Measurements from ENCODE around the gene SLC36A4.
A peak's percentile ranks its signal among the peaks of the same experiment; 100 is the strongest.

The SLC36A4 gene

DNA sequence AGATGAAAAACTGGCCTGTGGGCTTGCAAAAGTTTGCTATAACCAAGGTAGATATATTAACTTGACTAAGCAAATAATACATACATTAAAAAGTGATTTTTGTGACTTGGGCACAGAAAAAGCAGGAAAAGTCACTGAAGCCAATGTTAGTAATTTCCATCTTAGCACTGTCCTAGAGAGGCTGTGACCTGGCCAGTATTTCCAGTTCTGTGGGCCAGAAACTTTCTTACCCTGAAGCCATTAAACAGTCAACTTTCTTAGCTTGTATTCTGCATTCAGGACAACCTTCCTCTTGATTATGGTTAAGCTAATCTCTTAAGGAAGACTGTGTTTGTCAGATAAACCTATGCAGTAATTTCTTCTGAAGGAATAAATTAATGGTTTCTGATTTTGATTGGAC lies 22.3 kb upstream of the SLC36A4 start:
- no peaks in the 10 kb centered on the region for H3K36me3 ChIP-seq (ENCODE audit: control insufficient read depth, insufficient read depth, low read length)

DNA sequence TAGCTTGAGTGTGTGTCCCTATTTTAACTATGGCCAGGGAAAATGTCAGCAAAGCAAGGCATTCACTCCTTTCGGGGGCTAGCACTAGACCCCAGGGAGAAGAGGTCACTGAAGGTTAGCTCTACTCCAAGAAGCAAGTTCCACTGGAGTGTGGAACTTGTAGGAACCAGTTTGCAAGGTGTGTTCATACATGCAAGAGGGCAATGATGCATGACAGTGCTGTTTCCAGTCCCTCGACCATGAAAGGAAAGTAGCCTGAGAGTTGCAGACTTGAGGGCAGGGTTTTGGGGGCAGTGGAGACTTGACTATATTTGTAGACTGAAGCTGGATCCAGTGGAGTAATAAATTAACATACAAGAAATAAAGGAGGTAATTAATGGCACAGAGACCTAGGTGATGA lies 21.6 kb upstream of the SLC36A4 start:
- H3K9ac ChIP-seq (ENCODE audit: low read length): no peak overlapping the region
- no peak overlapping the region for H3K4me3 ChIP-seq (ENCODE audit: low read depth, low read length)
- H3K36me3 ChIP-seq (ENCODE audit: control insufficient read depth, insufficient read depth, low read length): no peaks in the 10 kb centered on the region
- H3K9me3 ChIP-seq (ENCODE audit: control insufficient read depth, insufficient read depth, low read depth, low read length): no peaks in the 10 kb centered on the region
- no peak overlapping the region for H3K27ac ChIP-seq (ENCODE audit: low read depth, low read length)
- H3K4me1 ChIP-seq (ENCODE audit: control insufficient read depth, insufficient read depth, low read length): no peaks in the 10 kb centered on the region
- H3K27me3 ChIP-seq (ENCODE audit: control insufficient read depth, insufficient read depth, low read length): no peaks in the 10 kb centered on the region

More for the DNA sequence above, 22.3 kb upstream of the SLC36A4 start:
- Histone ChIP-seq H3K4me1 (ENCODE audit: control insufficient read depth, insufficient read depth, low read length) (no peaks in the 10 kb centered on the region), H3K9me3 (ENCODE audit: control insufficient read depth, insufficient read depth, low read depth, low read length) (no peaks in the 10 kb centered on the region), H3K9ac (ENCODE audit: low read length) (no peak overlapping the region), H3K27ac (ENCODE audit: low read depth, low read length) (no peak overlapping the region), H3K27me3 (ENCODE audit: control insufficient read depth, insufficient read depth, low read length) (no peaks in the 10 kb centered on the region), H3K4me3 (ENCODE audit: low read depth, low read length) (no peak overlapping the region)

DNA sequence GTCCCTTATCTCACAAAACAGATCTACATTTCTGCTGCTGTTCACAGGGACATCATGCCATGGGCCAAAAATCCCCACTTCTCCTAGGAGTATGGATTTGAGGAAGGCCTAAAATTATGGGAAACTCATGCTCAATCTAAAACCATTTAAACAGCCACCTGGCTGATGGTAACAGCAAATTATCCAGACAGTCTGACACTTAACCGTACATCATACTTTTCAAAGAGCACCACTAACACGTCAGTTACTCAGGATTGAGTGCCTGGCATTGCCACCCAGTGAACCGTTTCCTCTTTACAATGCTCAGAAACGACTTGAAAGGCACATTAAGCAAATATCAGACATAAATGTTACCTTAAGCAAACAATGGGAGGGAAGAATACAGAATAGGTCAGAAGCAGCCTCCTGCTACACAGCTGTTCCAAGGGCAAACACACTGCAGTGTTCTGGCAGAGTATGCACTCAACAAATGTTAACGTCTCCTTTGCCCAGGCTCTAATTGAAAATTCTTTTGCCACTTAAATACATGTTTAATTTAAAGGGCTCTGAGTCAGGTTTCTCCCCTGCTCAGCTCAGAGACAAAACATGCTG lies 18.8 kb upstream of the SLC36A4 start:
- Histone ChIP-seq H3K9me3 (ENCODE audit: control insufficient read depth, insufficient read depth, low read depth, low read length) (no peaks in the 10 kb centered on the region), H3K27ac (ENCODE audit: low read depth, low read length) (no peak overlapping the region), H3K4me1 (ENCODE audit: control insufficient read depth, insufficient read depth, low read length) (no peaks in the 10 kb centered on the region), H3K36me3 (ENCODE audit: control insufficient read depth, insufficient read depth, low read length) (no peaks in the 10 kb centered on the region), H3K4me3 (ENCODE audit: low read depth, low read length) (no peak overlapping the region), H3K9ac (ENCODE audit: low read length) (no peak overlapping the region), H3K27me3 (ENCODE audit: control insufficient read depth, insufficient read depth, low read length) (no peaks in the 10 kb centered on the region)

DNA sequence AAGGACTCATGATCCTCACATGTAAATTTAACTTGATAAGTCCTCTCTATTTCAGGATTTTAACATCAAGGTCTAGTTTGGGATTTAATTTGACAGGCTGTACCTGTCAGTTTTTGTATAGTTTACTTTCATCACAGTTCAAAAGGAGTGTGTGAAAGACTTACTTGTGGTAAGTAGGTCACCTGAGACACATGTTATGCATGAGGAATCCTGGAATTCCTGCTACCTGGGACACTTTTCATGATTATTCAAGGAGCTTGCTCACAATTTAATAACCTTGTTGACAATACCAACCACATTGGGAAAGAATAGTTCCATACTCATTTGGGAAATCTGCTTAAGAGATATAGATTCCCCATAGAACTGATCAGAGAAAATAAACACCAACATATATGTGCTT lies 15.8 kb upstream of the SLC36A4 start:
- Histone ChIP-seq H3K9me3 (ENCODE audit: control insufficient read depth, insufficient read depth, low read depth, low read length) (no peaks in the 10 kb centered on the region), H3K4me3 (ENCODE audit: low read depth, low read length) (no peak overlapping the region), H3K27me3 (ENCODE audit: control insufficient read depth, insufficient read depth, low read length) (no peaks in the 10 kb centered on the region)

DNA sequence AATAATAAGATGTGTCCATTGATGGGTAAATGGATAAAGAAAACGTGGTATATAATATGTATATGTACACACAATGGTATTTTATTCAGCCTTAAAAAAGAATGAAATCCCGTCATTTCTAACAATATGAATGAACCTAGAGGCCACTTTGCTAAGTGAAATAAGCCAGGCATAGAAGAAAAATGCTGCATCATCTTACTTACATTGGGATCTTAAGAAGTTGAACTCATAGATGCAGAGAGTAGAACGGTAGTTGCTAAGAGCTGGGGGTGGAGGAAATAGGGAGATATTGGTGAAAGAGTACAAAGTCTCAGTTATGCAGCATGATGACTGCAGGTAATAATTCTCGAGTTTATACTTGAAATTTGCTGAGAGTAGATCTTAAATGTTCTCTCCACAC lies 14.3 kb upstream of the SLC36A4 start:
- Histone ChIP-seq H3K9ac (ENCODE audit: low read length) (no peak overlapping the region), H3K27ac (ENCODE audit: low read depth, low read length) (no peak overlapping the region), H3K27me3 (ENCODE audit: control insufficient read depth, insufficient read depth, low read length) (no peaks in the 10 kb centered on the region), H3K4me1 (ENCODE audit: control insufficient read depth, insufficient read depth, low read length) (no peaks in the 10 kb centered on the region), H3K9me3 (ENCODE audit: control insufficient read depth, insufficient read depth, low read depth, low read length) (no peaks in the 10 kb centered on the region), H3K4me3 (ENCODE audit: low read depth, low read length) (no peak overlapping the region), H3K36me3 (ENCODE audit: control insufficient read depth, insufficient read depth, low read length) (no peaks in the 10 kb centered on the region)

More for the DNA sequence above, 15.8 kb upstream of the SLC36A4 start:
- Histone ChIP-seq H3K27ac (ENCODE audit: low read depth, low read length) (no peak overlapping the region), H3K9ac (ENCODE audit: low read length) (no peak overlapping the region), H3K36me3 (ENCODE audit: control insufficient read depth, insufficient read depth, low read length) (no peaks in the 10 kb centered on the region), H3K4me1 (ENCODE audit: control insufficient read depth, insufficient read depth, low read length) (no peaks in the 10 kb centered on the region)

DNA sequence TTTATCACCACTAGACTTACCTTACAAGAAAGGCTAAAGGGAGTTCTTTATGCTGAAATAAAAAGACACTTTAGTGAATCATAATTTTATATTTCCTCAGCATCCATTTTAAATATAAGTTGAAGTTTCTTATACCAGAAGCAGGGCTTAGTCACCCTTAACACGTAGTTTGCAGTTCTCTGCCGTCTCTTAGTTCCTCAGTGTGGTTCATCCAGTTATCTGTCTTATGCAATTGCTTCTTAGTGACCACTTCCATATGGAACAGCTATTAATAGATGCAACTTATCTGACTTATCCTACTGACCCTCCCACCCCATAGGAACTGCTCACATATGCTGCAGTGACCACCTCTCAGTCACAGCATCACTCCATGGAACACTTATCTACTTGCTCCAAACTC lies 11.7 kb upstream of the SLC36A4 start:
- Histone ChIP-seq H3K4me1 (ENCODE audit: control insufficient read depth, insufficient read depth, low read length) (no peaks in the 10 kb centered on the region), H3K27me3 (ENCODE audit: control insufficient read depth, insufficient read depth, low read length) (no peaks in the 10 kb centered on the region), H3K9me3 (ENCODE audit: control insufficient read depth, insufficient read depth, low read depth, low read length) (no peaks in the 10 kb centered on the region), H3K27ac (ENCODE audit: low read depth, low read length) (no peak overlapping the region), H3K4me3 (ENCODE audit: low read depth, low read length) (no peak overlapping the region), H3K36me3 (ENCODE audit: control insufficient read depth, insufficient read depth, low read length) (no peaks in the 10 kb centered on the region), H3K9ac (ENCODE audit: low read length) (no peak overlapping the region)

DNA sequence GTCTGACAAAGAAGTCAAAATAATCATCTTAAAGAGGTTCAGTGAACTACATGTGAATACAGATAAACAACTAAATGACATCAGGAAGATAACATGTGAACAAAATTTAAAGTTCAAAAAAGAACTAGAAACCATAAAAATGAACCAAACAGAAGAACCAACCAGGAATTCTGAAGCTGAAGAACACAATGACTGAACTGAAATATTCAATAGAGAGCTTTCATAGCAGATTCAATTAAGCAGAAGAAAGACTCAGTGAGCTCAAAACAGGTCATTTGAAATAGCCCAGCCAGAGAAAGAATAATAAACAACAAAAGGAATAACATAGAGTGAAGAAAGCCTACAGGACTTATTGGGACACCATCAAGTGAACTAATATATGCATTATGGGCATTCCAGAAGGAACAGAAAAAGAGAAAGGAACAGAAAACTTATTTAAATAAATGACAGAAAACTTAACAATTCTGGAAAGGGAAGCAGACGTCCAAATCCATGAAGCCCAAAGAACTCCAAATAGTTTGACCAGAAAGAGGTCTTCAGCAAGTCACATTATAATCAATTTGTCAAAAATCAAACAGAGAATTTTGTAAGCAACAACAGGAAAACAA lies 11.0 kb upstream of the SLC36A4 start:
- H3K4me1 ChIP-seq (ENCODE audit: control insufficient read depth, insufficient read depth, low read length): no peaks in the 10 kb centered on the region
- H3K36me3 ChIP-seq (ENCODE audit: control insufficient read depth, insufficient read depth, low read length): no peaks in the 10 kb centered on the region
- no peak overlapping the region for H3K4me3 ChIP-seq (ENCODE audit: low read depth, low read length)

DNA sequence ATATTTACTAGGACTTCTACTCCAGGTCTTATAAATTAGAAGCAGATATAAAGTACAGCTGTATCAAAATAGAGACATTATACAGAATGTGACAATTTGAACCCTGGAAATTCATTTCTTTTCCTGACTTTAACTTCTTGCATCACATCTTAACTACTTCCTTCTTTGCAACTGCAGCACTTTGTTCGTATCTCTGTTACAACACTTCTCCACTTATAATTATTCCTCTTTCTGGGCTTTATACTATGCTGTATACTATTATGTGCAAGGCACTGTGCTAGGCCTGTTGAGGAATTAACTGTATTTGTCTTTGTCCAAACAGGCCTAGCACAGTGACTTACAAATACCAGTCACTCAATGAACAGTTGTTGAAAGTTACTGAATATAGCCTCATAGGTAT lies 1.8 kb upstream of the SLC36A4 start:
- no peaks in the 10 kb centered on the region for H3K36me3 ChIP-seq (ENCODE audit: control insufficient read depth, insufficient read depth, low read length)
- no peaks in the 10 kb centered on the region for H3K9me3 ChIP-seq (ENCODE audit: control insufficient read depth, insufficient read depth, low read depth, low read length)
- no peak overlapping the region for H3K27ac ChIP-seq (ENCODE audit: low read depth, low read length)
- H3K4me1 ChIP-seq (ENCODE audit: control insufficient read depth, insufficient read depth, low read length): peaks cover 10% of the 10 kb centered on the region
- no peaks in the 10 kb centered on the region for H3K27me3 ChIP-seq (ENCODE audit: control insufficient read depth, insufficient read depth, low read length)
- no peak overlapping the region for H3K4me3 ChIP-seq (ENCODE audit: low read depth, low read length)
- H3K9ac ChIP-seq (ENCODE audit: low read length): no peak overlapping the region

More for the DNA sequence above, 11.0 kb upstream of the SLC36A4 start:
- Histone ChIP-seq H3K27ac (ENCODE audit: low read depth, low read length) (no peak overlapping the region), H3K9me3 (ENCODE audit: control insufficient read depth, insufficient read depth, low read depth, low read length) (no peaks in the 10 kb centered on the region), H3K27me3 (ENCODE audit: control insufficient read depth, insufficient read depth, low read length) (no peaks in the 10 kb centered on the region), H3K9ac (ENCODE audit: low read length) (no peak overlapping the region)

DNA sequence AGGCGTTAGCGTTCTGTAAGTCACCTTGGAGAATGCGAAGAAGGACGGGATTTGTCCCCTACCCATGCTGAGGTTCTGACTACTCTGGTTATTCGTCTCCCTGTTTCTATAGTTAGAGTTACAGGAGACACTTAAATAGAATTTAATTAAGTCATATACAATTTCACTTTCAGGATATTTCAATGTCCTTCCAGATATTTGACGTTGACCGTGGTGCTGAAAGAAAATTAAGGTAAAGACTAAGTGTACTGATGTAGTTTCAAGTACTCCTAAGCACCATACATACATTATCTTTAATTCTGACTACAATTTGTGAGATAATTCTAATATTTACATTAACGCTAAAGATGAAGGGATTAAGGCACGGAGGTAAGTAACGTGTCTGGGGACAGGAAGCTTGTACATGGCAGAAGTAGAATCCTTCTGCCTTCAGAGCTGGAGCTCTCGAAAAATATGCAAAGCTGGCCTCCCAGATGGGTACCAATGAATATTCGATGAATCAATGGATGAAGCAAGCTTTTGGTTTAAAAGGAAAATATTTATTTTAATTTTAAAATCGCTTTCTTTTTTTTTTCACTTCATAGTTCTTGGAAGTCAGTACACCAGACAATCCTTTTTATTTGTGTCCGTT lies 539 bp upstream of the SLC36A4 start:
- H3K27ac ChIP-seq (ENCODE audit: low read depth, low read length): no peak overlapping the region

DNA sequence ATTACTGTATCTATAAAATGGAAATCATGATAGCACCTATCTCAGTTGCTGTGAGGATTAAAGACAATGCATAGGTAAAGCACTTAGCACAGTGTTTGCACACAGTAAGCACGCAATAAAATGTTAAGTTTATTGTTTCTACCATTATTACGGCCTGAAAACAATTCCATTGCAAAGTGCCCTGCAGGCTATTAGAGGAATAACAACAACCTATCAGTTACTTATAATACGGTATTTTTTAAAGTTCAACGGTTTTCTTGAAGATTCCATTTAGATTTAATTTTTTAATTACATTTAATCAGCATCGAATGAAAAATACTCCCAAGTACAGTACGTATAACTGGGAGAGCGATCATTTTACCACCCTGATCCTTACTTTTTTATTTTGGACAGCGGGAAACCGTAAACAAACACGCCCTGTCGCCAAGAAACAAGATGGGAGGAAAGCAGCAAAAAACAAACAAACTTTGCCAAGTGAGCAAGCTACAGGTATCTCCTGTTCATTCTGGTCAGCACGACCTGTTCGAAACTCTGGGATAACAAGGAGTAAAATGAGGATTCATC lies 893 bp downstream of the SLC36A4 start:
- H3K27ac ChIP-seq (ENCODE audit: low read depth, low read length): peak overlapping the region; percentile 95
- peaks cover 14% of the 10 kb centered on the region for H3K4me1 ChIP-seq (ENCODE audit: control insufficient read depth, insufficient read depth, low read length)
- no peaks in the 10 kb centered on the region for H3K36me3 ChIP-seq (ENCODE audit: control insufficient read depth, insufficient read depth, low read length)

More for the DNA sequence above, 539 bp upstream of the SLC36A4 start:
- peak overlapping the region; percentile 39 for H3K9ac ChIP-seq (ENCODE audit: low read length)
- H3K36me3 ChIP-seq (ENCODE audit: control insufficient read depth, insufficient read depth, low read length): no peaks in the 10 kb centered on the region
- H3K4me1 ChIP-seq (ENCODE audit: control insufficient read depth, insufficient read depth, low read length): peaks cover 10% of the 10 kb centered on the region
- no peaks in the 10 kb centered on the region for H3K27me3 ChIP-seq (ENCODE audit: control insufficient read depth, insufficient read depth, low read length)
- no peaks in the 10 kb centered on the region for H3K9me3 ChIP-seq (ENCODE audit: control insufficient read depth, insufficient read depth, low read depth, low read length)
- H3K4me3 ChIP-seq (ENCODE audit: low read depth, low read length): peak overlapping the region; percentile 82

DNA sequence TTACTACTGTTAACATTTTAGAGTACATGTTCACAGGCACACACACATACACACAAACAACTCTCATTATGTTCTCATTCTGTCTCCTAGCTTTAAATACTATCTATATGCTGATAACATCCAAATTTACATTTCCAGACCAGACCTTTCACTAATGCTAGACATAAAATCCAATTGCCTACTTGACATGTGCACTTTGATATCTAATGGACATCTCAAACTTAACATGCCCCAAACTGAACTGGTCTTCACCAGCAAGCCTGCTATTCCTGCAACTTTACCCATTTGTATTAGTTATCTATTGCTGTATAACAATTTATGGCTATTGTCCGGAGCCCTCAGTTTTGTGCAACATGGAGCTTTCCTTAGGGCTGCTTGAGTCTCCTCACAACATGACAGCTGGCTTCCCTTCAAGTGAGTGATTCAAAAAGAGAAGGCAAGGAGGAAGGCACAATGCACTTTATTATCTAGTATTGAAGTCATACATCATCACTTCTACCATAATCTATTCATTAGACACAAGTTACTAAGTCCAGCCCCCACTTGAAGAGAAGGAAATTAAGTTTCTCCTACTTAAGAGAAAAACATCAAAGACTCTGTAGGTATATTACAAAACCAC lies 3.0 kb downstream of the SLC36A4 start:
- Histone ChIP-seq H3K9ac (ENCODE audit: low read length) (no peak overlapping the region), H3K4me1 (ENCODE audit: control insufficient read depth, insufficient read depth, low read length) (peaks cover 15% of the 10 kb centered on the region), H3K27ac (ENCODE audit: low read depth, low read length) (no peak overlapping the region), H3K36me3 (ENCODE audit: control insufficient read depth, insufficient read depth, low read length) (no peaks in the 10 kb centered on the region), H3K27me3 (ENCODE audit: control insufficient read depth, insufficient read depth, low read length) (no peaks in the 10 kb centered on the region), H3K4me3 (ENCODE audit: low read depth, low read length) (no peak overlapping the region), H3K9me3 (ENCODE audit: control insufficient read depth, insufficient read depth, low read depth, low read length) (peaks cover 2% of the 10 kb centered on the region; the same call in 1 of the 2 replicates)

More for the DNA sequence above, 893 bp downstream of the SLC36A4 start:
- Histone ChIP-seq H3K9me3 (ENCODE audit: control insufficient read depth, insufficient read depth, low read depth, low read length) (no peaks in the 10 kb centered on the region), H3K4me3 (ENCODE audit: low read depth, low read length) (peak overlapping the region; percentile 82), H3K27me3 (ENCODE audit: control insufficient read depth, insufficient read depth, low read length) (no peaks in the 10 kb centered on the region), H3K9ac (ENCODE audit: low read length) (peak overlapping the region; percentile 92)

Data from HUES6 (cell line).